Prostate gland (tissue), 2 donors: ENCODE results near the gene CSMD2. TPM values are rescaled to one million over a fixed set of nuclear protein-coding genes. Genes with fewer than 3 reads are reported as not detected.

Source experiments
- DNase-seq: peaks from one replicate; pipeline ENCODE4 v3.0.0-alpha.2; 2019; ENCODE audit warnings: low spot score
- H3K27ac ChIP-seq, 2 donors: fragments of 200-600 bp; sonication (generic); 2 replicates each; pipeline ENCODE4 v1.5.1; 2017 to 2019
- H3K27me3 ChIP-seq: fragments of 200-600 bp; sonication (generic); replicated peaks from 2 replicates; pipeline ENCODE4 v1.5.1; 2019; ENCODE audit not compliant: insufficient read depth
- H3K36me3 ChIP-seq, 2 donors: fragments of 200-600 bp; sonication (generic); 1 replicate in 1 of 2; 2 replicates in 1 of 2; pipeline versions ENCODE4 v1.5.1 to v1.8.1; 2017 to 2019
- H3K4me1 ChIP-seq: fragments of 200-600 bp; sonication (generic); replicated peaks from 2 replicates; pipeline ENCODE4 v1.5.1; 2019
- H3K4me3 ChIP-seq, 2 donors: fragments of 200-600 bp; sonication (generic); 2 replicates each; pipeline ENCODE4 v1.5.1; 2017 to 2019
- H3K9me3 ChIP-seq: fragments of 200-600 bp; sonication (generic); 2 replicates; pipeline ENCODE4 v1.5.1; 2017
- POLR2A ChIP-seq: fragments of 450-650 bp; IDR thresholded peaks from one replicate; pipeline ENCODE4 v1.6.1; 2016; ENCODE audit warnings: antibody characterized with exemption, mild to moderate bottlenecking
- POLR2AphosphoS5 ChIP-seq: sonication (generic); formaldehyde crosslinking; IDR thresholded peaks from one replicate; pipeline ENCODE4 v1.6.1; 2017; ENCODE audit warnings: antibody characterized with exemption
- WGBS: methylation state at CpG from one replicate; pipeline ENCODE4 v1.1.5; 2018; 5-methylcytosine and 5-hydroxymethylcytosine counted together
- intact Hi-C: fragments of 100-400 bp; cut with DNase I; formaldehyde crosslinking; loops from one replicate; pipeline ENCODE4 v1.14.2; 2022
- total RNA-seq, 2 donors: library from RNA; depleted of rRNA; stranded (reverse); fragments of >200 nt; gene quantifications; one replicate each; pipeline ENCODE4 v1.1.0, GENCODE V29; 2016
- TF ChIP-seq, protein P1 (sequence below), 4 experiments: fragments of 200-600 bp in 2 of 4; fragments of 450-650 bp in 2 of 4; sonication (generic) in 2 of 4; IDR thresholded peaks; 1 replicate in 3 of 4; 2 replicates in 1 of 4; pipeline ENCODE4 v1.5.1; 2016 to 2019; ENCODE audit warnings: antibody characterized with exemption in 4 of 4, mild to moderate bottlenecking in 2 of 4, moderate library complexity in 2 of 4

Gene CSMD2
- total RNA-seq, 2 donors from 2014 or later, result 0.14 to 5.5 TPM

DNA sequence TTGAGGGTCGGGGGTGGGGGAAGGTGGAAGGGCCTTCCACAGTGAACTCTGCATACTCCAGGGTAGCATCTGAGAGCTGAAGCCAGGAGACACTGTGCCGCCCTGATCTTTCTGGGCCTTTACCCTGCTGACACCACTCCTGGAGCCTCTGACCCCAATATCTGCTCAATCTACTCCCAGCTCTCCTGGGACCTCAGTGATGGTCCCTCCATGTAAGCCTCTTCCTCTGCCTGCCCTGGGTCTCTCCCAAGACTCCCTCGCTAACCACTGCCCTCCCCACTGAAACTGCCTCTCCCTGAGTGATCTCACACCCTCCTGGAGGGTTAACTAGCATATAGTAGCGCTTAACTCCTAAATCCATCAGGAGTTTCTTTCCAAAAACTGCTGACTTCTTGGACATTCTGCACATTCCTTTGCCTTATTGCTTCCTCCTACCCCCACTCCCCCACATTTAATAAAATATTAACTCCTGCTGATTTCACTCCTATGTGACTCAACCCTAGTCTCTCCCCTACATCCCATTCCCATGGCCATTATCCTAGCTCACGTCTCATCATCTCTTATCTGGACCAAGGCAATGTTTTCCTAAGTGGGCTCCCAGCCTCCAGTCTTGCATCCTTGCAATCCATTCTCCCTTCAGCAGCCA is 155.6 kb downstream of the CSMD2 start:
- DNase-seq, result no peak
- no peak for TF ChIP-seq POLR2AphosphoS5
- TF ChIP-seq POLR2A, result no peak
- TF ChIP-seq, protein P1, sequence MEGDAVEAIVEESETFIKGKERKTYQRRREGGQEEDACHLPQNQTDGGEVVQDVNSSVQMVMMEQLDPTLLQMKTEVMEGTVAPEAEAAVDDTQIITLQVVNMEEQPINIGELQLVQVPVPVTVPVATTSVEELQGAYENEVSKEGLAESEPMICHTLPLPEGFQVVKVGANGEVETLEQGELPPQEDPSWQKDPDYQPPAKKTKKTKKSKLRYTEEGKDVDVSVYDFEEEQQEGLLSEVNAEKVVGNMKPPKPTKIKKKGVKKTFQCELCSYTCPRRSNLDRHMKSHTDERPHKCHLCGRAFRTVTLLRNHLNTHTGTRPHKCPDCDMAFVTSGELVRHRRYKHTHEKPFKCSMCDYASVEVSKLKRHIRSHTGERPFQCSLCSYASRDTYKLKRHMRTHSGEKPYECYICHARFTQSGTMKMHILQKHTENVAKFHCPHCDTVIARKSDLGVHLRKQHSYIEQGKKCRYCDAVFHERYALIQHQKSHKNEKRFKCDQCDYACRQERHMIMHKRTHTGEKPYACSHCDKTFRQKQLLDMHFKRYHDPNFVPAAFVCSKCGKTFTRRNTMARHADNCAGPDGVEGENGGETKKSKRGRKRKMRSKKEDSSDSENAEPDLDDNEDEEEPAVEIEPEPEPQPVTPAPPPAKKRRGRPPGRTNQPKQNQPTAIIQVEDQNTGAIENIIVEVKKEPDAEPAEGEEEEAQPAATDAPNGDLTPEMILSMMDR (IDR thresholded peaks at IDR 0.05), result no peak

DNA sequence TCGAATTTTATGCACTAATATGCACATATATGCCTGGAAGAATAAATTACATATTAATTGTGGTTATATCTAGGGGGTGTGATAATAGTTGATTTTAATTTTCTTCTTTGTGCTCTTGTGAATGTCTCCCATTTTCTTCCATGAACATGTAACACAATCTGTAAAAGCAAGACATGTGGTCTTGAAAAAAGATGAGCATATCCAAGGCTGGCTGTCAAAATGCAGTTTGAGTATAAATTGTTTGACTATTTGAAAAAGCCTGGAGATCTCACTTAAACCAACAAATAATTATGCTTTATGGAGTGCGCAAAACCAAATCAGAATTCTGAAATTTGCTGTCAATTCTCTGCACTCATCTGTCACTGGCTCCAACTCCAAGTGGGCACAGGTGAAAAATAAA is 157.3 kb downstream of the CSMD2 start:
- no peaks in the 10 kb centered on the region for H3K27me3 ChIP-seq
- H3K4me3 ChIP-seq, result no peak overlapping the region
- no peak for TF ChIP-seq POLR2AphosphoS5
- no peaks in the 10 kb centered on the region for H3K36me3 ChIP-seq
- intact Hi-C loops, result no loop called here
- H3K4me1 ChIP-seq, result no peaks in the 10 kb centered on the region
- no peaks in the 10 kb centered on the region for H3K9me3 ChIP-seq
- H3K27ac ChIP-seq, result no peak overlapping the region
- no peak for DNase-seq
- 71% methylated on average over 2 of the region's 2 CpGs for WGBS

More for the DNA sequence above, 155.6 kb downstream of the CSMD2 start:
- Histone ChIP-seq H3K4me3 (no peak overlapping the region), H3K27ac (no peak overlapping the region), H3K9me3 (no peaks in the 10 kb centered on the region), H3K27me3 (no peaks in the 10 kb centered on the region), H3K4me1 (no peaks in the 10 kb centered on the region), H3K36me3 (no peaks in the 10 kb centered on the region)
- WGBS, result 74% methylated on average over 5 of the region's 5 CpGs
- intact Hi-C loops, result no loop called here

DNA sequence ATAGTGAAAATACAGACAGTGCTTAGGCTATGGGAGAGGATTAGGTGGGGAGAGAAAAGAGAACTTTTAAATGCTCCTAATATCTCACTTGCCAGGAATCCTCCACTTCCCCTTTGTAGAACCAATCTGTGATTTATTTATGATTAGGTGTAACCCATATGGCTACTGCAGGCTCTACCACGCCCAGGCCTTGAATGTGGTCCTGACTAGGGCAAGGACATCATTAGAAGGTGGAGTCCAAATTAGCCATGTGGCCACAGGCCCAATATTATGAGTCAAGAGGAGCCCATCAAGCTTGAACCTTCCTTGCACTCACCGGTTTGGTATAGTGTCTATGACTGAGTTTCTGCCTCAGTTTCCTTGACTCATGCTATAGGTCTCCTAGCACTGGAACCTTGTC is 159.7 kb downstream of the CSMD2 start:
- Histone ChIP-seq H3K27ac (no peak overlapping the region), H3K27me3 (no peaks in the 10 kb centered on the region), H3K36me3 (no peaks in the 10 kb centered on the region), H3K9me3 (no peaks in the 10 kb centered on the region), H3K4me1 (no peaks in the 10 kb centered on the region), H3K4me3 (no peak overlapping the region)
- no peak for DNase-seq
- TF ChIP-seq, protein P1 (IDR thresholded peaks at IDR 0.05), result no peak
- TF ChIP-seq POLR2A (no peak), POLR2AphosphoS5 (no peak)
- 93% methylated on average over 2 of the region's 2 CpGs for WGBS
- intact Hi-C loops, result no loop called here

DNA sequence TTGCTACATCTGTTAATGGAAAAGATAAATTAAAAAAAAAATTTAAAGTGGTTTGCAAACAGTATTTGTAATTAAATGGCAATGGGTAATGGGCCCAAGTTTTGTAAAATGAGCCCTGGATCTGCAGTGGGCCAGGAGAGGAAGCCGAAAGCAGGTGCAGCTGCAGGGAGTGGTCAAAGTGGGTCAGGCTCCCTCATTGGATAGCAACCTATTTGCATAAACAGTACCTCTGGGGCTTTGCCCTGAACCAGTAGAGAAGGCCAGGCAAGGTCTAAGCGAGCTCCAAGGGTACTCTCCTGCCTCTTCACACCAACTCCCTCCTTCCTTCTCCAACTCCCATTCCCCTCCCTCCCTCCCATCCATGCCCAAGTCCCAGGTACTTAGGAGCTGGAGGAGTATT is 162.2 kb downstream of the CSMD2 start:
- TF ChIP-seq POLR2AphosphoS5 (no peak), POLR2A (no peak)
- TF ChIP-seq, protein P1 (IDR thresholded peaks at IDR 0.05), result no peak
- no peaks in the 10 kb centered on the region for H3K36me3 ChIP-seq
- DNase-seq, result no peak
- H3K27ac ChIP-seq, result no peak overlapping the region
- intact Hi-C loops, result no loop called here
- H3K27me3 ChIP-seq, result no peaks in the 10 kb centered on the region
- H3K4me3 ChIP-seq, result no peak overlapping the region
- no peaks in the 10 kb centered on the region for H3K9me3 ChIP-seq
- WGBS, result 53% methylated on average over 2 of the region's 2 CpGs
- no peaks in the 10 kb centered on the region for H3K4me1 ChIP-seq

DNA sequence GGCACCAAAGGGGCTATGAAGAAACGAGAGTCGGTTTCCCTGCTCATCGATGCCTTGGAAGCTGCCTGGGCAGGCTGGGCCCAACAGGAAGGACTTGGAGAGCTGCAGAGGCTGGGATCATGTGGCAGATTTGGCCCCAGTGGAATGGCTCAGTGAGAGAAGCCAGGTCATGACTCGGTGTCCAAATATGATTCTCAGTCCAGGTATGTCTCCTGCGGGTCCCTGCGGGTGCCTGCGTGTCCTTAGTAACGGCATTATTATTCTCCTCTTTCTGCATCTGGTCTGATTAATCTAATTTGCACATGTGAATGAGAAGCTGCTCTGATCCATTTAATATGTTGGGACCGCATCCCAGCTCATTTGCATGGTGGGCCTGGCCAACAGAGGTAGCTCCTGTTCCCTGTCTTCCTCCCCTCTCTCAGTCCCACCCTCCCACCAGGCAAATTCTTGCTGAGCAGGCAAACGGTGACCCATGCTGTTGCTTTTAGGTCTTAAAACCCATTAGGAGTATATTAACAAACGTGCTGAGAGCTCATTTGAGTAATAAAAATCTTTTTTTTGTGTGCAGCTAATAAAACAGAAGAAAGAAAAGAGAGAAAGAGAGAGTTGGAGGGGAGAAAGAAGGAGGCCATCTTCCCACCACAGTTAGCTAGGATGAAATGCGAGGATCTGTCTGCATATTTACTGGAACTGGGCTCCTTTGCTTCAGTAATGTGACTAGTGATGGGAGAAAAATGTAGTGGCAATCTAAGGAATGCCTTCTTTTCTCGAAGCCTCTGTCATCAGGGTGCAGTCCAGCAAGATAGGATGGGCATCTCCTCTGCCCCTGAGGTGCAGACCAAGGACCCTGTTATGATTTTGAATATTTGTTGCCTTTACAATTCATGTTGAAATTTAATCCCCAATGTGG is 167.6 kb downstream of the CSMD2 start:
- H3K9me3 ChIP-seq, result no peaks in the 10 kb centered on the region
- no peak for DNase-seq
- 60% methylated on average over 13 of the region's 13 CpGs for WGBS
- H3K36me3 ChIP-seq, result no peaks in the 10 kb centered on the region
- intact Hi-C loops, result no loop called here
- no peaks in the 10 kb centered on the region for H3K4me1 ChIP-seq
- H3K4me3 ChIP-seq, result no peak overlapping the region
- H3K27ac ChIP-seq, result no peak overlapping the region
- H3K27me3 ChIP-seq, result no peaks in the 10 kb centered on the region
- TF ChIP-seq, protein P1 (IDR thresholded peaks at IDR 0.05), result no peak
- TF ChIP-seq POLR2AphosphoS5, result no peak
